Measurements from ENCODE around the gene RNF115.

The RNF115 gene

DNA sequence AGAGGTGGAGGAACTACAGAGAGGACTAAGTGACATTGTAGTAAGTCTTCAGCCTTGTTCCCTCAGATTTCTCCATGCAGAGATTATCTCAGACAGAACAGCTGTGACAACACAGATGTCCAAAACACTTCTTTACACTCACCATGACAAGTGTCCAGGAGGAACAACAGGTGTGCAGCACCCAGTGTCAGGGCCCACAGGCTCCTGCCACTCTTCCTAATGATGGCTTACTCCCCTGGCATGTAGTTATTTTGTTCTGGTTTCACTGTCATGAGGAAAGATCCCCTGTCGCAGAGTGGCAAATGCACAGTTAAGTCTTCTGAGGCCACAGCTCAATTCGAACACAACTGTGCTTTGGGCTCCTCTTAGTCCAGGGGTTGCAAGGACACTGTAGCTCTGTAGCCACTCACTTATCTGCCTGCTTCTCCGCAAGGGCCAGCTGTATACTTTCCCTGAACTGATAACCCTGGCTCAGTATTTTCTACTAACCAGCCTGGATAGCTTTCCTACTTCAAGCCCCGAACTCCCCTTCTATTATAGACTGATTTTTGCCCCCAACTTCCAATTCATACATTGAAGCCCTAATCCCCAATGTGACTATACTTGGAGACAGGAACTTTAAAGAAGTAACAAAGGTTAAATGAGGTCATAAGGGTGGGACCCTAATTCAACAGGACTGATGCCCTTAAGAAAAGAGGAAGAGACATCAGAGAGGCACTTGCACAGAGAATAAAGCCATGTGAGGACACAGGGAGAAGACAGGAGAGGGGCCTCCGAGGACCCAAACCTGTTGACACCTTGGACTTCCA is 127.9 kb downstream of the RNF115 start:
- no peak for ATAC-seq (ENCODE audit: insufficient read depth, low read depth)
- Histone ChIP-seq H3K36me3 (ENCODE audit: insufficient read depth, low read length) (no peaks in the 10 kb centered on the region), H3K27ac (ENCODE audit: low read length) (no peak overlapping the region), H3K27me3 (ENCODE audit: insufficient read depth, low read length, poor library complexity) (no peaks in the 10 kb centered on the region), H4K20me1 (ENCODE audit: insufficient read depth, low read length) (no peaks in the 10 kb centered on the region), H3K9me3 (ENCODE audit: insufficient read depth, low read length, severe bottlenecking) (no peaks in the 10 kb centered on the region), H3K4me3 (ENCODE audit: low read depth in 1 of 2, low read length in 2 of 2) (no peak overlapping the region), H3K4me2 (ENCODE audit: insufficient read depth, low read length) (no peak overlapping the region), H3K4me1 (ENCODE audit: insufficient read depth, low read length) (peaks cover under 1% of the 10 kb centered on the region; the same call in 1 of the 2 replicates), H3K9ac (ENCODE audit: low read depth, low read length) (no peak overlapping the region), H3K79me2 (ENCODE audit: insufficient read depth, low read length) (no peaks in the 10 kb centered on the region), H2AFZ (ENCODE audit: low read depth, low read length) (no peak overlapping the region)
- no peak for DNase-seq
- TF ChIP-seq EZH2 (IDR thresholded peaks at IDR 0.05; ENCODE audit: borderline replicate concordance, low read depth, low read length, severe bottlenecking), result no peak
- TF ChIP-seq CTCF (IDR thresholded peaks at IDR 0.05; ENCODE audit: borderline replicate concordance, extremely low read depth, low read length, poor library complexity, severe bottlenecking), result no peak

DNA sequence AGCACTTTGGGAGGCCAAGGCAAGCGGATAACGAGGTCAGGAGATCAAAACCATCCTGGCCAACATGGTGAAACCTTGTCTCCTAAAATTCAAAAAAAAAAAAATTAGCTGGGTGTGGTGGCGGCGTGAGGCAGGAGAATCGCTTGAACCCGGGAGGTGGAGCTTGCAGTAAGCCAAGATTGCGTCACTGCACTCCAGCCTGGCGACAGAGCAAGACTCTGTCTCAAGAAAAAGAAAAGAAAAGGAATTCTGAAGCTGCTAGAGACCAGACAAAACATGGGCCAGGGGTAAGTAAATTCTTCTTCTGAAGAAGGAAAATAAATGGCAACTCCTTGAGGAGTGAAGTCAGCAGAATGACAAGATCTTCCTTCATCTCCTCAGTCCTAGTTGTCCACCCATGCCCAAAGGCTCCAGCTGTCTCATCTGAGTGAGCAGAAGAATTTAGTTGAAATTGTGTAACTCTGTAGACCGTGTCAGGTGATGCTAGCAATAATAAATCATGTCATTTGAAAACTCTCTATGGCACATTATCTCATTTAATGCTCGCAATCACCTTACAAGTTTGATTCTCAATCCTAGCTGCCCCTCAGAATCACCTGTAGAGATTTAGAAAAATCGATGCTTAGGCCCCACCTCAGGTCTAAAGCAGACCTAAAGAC is 131.0 kb downstream of the RNF115 start:
- H3K4me2 ChIP-seq (ENCODE audit: insufficient read depth, low read length), result no peak overlapping the region
- DNase-seq, result no peak

GRCh38 chr1:145690587-145691558 is 133.0 kb downstream of the RNF115 start:
- peak; percentile 63 for DNase-seq
- H3K27ac ChIP-seq (ENCODE audit: low read length), result no peak overlapping the region
- peaks cover 17% of the 10 kb centered on the region for H3K4me1 ChIP-seq (ENCODE audit: insufficient read depth, low read length)
- H3K36me3 ChIP-seq (ENCODE audit: insufficient read depth, low read length), result no peaks in the 10 kb centered on the region
- H3K4me3 ChIP-seq (ENCODE audit: low read depth in 1 of 2, low read length in 2 of 2), result no peak overlapping the region
- TF ChIP-seq EZH2 (IDR thresholded peaks at IDR 0.05; ENCODE audit: borderline replicate concordance, low read depth, low read length, severe bottlenecking) (no peak), CTCF (IDR thresholded peaks at IDR 0.05; ENCODE audit: borderline replicate concordance, extremely low read depth, low read length, poor library complexity, severe bottlenecking) (no peak)
- no peaks in the 10 kb centered on the region for H4K20me1 ChIP-seq (ENCODE audit: insufficient read depth, low read length)
- peak; percentile 97 for ATAC-seq (ENCODE audit: insufficient read depth, low read depth)
- H3K9ac ChIP-seq (ENCODE audit: low read depth, low read length), result no peak overlapping the region
- H3K4me2 ChIP-seq (ENCODE audit: insufficient read depth, low read length), result peak overlapping the region; percentile 6; the same call in 1 of the 2 replicates
- no peaks in the 10 kb centered on the region for H3K79me2 ChIP-seq (ENCODE audit: insufficient read depth, low read length)
- H2AFZ ChIP-seq (ENCODE audit: low read depth, low read length), result no peak overlapping the region
- no peaks in the 10 kb centered on the region for H3K9me3 ChIP-seq (ENCODE audit: insufficient read depth, low read length, severe bottlenecking)
- no peaks in the 10 kb centered on the region for H3K27me3 ChIP-seq (ENCODE audit: insufficient read depth, low read length, poor library complexity)

More for the DNA sequence above, 131.0 kb downstream of the RNF115 start:
- peaks cover 17% of the 10 kb centered on the region for H3K4me1 ChIP-seq (ENCODE audit: insufficient read depth, low read length)
- H3K27ac ChIP-seq (ENCODE audit: low read length), result no peak overlapping the region
- ATAC-seq (ENCODE audit: insufficient read depth, low read depth), result no peak
- H3K9ac ChIP-seq (ENCODE audit: low read depth, low read length), result no peak overlapping the region
- H3K4me3 ChIP-seq (ENCODE audit: low read depth in 1 of 2, low read length in 2 of 2), result no peak overlapping the region
- H3K79me2 ChIP-seq (ENCODE audit: insufficient read depth, low read length), result no peaks in the 10 kb centered on the region
- TF ChIP-seq EZH2 (IDR thresholded peaks at IDR 0.05; ENCODE audit: borderline replicate concordance, low read depth, low read length, severe bottlenecking) (no peak), CTCF (IDR thresholded peaks at IDR 0.05; ENCODE audit: borderline replicate concordance, extremely low read depth, low read length, poor library complexity, severe bottlenecking) (no peak)
- H4K20me1 ChIP-seq (ENCODE audit: insufficient read depth, low read length), result no peaks in the 10 kb centered on the region
- H3K36me3 ChIP-seq (ENCODE audit: insufficient read depth, low read length), result no peaks in the 10 kb centered on the region
- no peaks in the 10 kb centered on the region for H3K9me3 ChIP-seq (ENCODE audit: insufficient read depth, low read length, severe bottlenecking)
- H3K27me3 ChIP-seq (ENCODE audit: insufficient read depth, low read length, poor library complexity), result no peaks in the 10 kb centered on the region
- no peak overlapping the region for H2AFZ ChIP-seq (ENCODE audit: low read depth, low read length)

Data from DND-41 (cell line).